Liver (tissue), 9 donors: ENCODE results near the gene PTPRN2. TPM values are rescaled to one million over a fixed set of nuclear protein-coding genes. Genes with fewer than 3 reads are reported as not detected.

Experiments used
- DNase-seq: peaks from one replicate; pipeline ENCODE4 v3.0.0-alpha.2; 2017; ENCODE audit warnings: low spot score
- H3K27ac ChIP-seq, 2 donors: one replicate each; pipeline ENCODE4 v1.7.0; 2013; ENCODE audit warnings: inconsistent platforms in 2 of 2, low read length in 2 of 2, control low read depth in 1 of 2, low read depth in 1 of 2, mild to moderate bottlenecking in 1 of 2
- H3K27me3 ChIP-seq, 4 donors: one replicate each; pipeline versions ENCODE4 v1.6.1 to v1.7.0; 2013; ENCODE audit warnings: low read length in 3 of 4, inconsistent platforms in 1 of 4, mild to moderate bottlenecking in 1 of 4, moderate library complexity in 1 of 4; ENCODE audit not compliant: control insufficient read depth in 4 of 4, insufficient read depth in 4 of 4
- H3K36me3 ChIP-seq, 4 donors: one replicate each; pipeline versions ENCODE4 v1.6.1 to v1.7.0; 2013; ENCODE audit warnings: low read length in 3 of 4, mild to moderate bottlenecking in 3 of 4, low read depth in 1 of 4, moderate library complexity in 1 of 4; ENCODE audit not compliant: control insufficient read depth in 4 of 4, insufficient read depth in 3 of 4
- H3K4me1 ChIP-seq, 4 donors: one replicate each; pipeline versions ENCODE4 v1.6.1 to v1.7.0; 2013; ENCODE audit warnings: low read length in 3 of 4, mild to moderate bottlenecking in 3 of 4, moderate library complexity in 1 of 4; ENCODE audit not compliant: control insufficient read depth in 4 of 4, insufficient read depth in 4 of 4
- H3K4me3 ChIP-seq, 3 donors: one replicate each; pipeline versions ENCODE4 v1.6.1 to v1.7.0; 2013; ENCODE audit warnings: low read length in 3 of 3, control low read depth in 1 of 3, low read depth in 1 of 3, mild to moderate bottlenecking in 1 of 3
- H3K9ac ChIP-seq, 2 donors: one replicate each; pipeline ENCODE4 v1.7.0; 2013; ENCODE audit warnings: low read length in 2 of 2, mild to moderate bottlenecking in 2 of 2, moderate library complexity in 2 of 2, control low read depth in 1 of 2, low read depth in 1 of 2
- H3K9me3 ChIP-seq, 4 donors: one replicate each; pipeline versions ENCODE4 v1.6.1 to v1.7.0; 2013; ENCODE audit warnings: low read length in 3 of 4; ENCODE audit not compliant: control insufficient read depth in 4 of 4
- CTCF ChIP-seq: fragments of 150-350 bp; IDR thresholded peaks from 2 replicates; pipeline ENCODE4 v1.5.1; 2017; ENCODE audit warnings: improper control_type of control experiment, low read depth, low read length; ENCODE audit not compliant: missing input control
- EGR1 ChIP-seq, 2 donors: IDR thresholded peaks; 2 replicates each; pipeline ENCODE4 v1.6.1; 2016 to 2018; ENCODE audit warnings: antibody characterized with exemption in 2 of 2, low read depth in 2 of 2
- FOXA1 ChIP-seq: IDR thresholded peaks from 2 replicates; pipeline ENCODE4 v1.6.1; 2016; ENCODE audit warnings: antibody characterized with exemption
- FOXA2 ChIP-seq: IDR thresholded peaks from 2 replicates; pipeline ENCODE4 v1.6.1; 2016; ENCODE audit warnings: antibody characterized with exemption
- GABPA ChIP-seq, 2 donors: IDR thresholded peaks in 1 of 2; conservative IDR thresholded peaks in 1 of 2; 2 replicates each; pipeline ENCODE4 v1.6.1; 2016; ENCODE audit warnings: antibody characterized with exemption in 2 of 2, mild to moderate bottlenecking in 1 of 2, moderate library complexity in 1 of 2
- HNF4A ChIP-seq, 2 donors: conservative IDR thresholded peaks; 2 replicates each; pipeline ENCODE4 v1.6.1; 2016; ENCODE audit warnings: antibody characterized with exemption in 2 of 2, mild to moderate bottlenecking in 2 of 2
- HNF4G ChIP-seq: IDR thresholded peaks from 2 replicates; pipeline ENCODE4 v1.6.1; 2016; ENCODE audit warnings: antibody characterized with exemption
- JUND ChIP-seq, 2 donors: IDR thresholded peaks; 2 replicates each; pipeline ENCODE4 v1.6.1; 2016; ENCODE audit warnings: antibody characterized with exemption in 2 of 2
- MAX ChIP-seq: IDR thresholded peaks from 2 replicates; pipeline ENCODE4 v1.6.1; 2016; ENCODE audit warnings: antibody characterized with exemption
- NR2F2 ChIP-seq: IDR thresholded peaks from 2 replicates; pipeline ENCODE4 v1.6.1; 2016; ENCODE audit warnings: antibody characterized with exemption
- RAD21 ChIP-seq, 2 donors: IDR thresholded peaks; 2 replicates each; pipeline ENCODE4 v1.6.1; 2016; ENCODE audit warnings: antibody characterized with exemption in 2 of 2, mild to moderate bottlenecking in 2 of 2
- RXRA ChIP-seq, 2 donors: IDR thresholded peaks; 2 replicates each; pipeline ENCODE4 v1.6.1; 2017 to 2018; ENCODE audit warnings: antibody characterized with exemption in 2 of 2, mild to moderate bottlenecking in 1 of 2
- SP1 ChIP-seq: IDR thresholded peaks from 2 replicates; pipeline ENCODE4 v1.6.1; 2018; ENCODE audit warnings: antibody characterized with exemption, mild to moderate bottlenecking
- TAF1 ChIP-seq: conservative IDR thresholded peaks from 2 replicates; pipeline ENCODE4 v1.6.1; 2016; ENCODE audit warnings: antibody characterized with exemption, mild to moderate bottlenecking
- YY1 ChIP-seq: IDR thresholded peaks from 2 replicates; pipeline ENCODE4 v1.6.1; 2016; ENCODE audit warnings: antibody characterized with exemption, mild to moderate bottlenecking
- WGBS: extraction: QIAGEN DNeasy Blood & Tissue Kit; methylation state at CpG from one replicate; pipeline ENCODE4 v1.1.7; 2013; 5-methylcytosine and 5-hydroxymethylcytosine counted together
- polyA plus RNA-seq, 2 donors: library from polyadenylated mRNA; stranded (reverse) in 1 of 2; unstranded in 1 of 2; fragments of 200-250 nt in 1 of 2; fragments of >200 nt in 1 of 2; fragmentation: Nextera tagmentation in 1 of 2; extraction: Ambion mirVana in 1 of 2; gene quantifications; one replicate each; pipeline versions ENCODE4 v1.2.1 to v1.2.3, GENCODE V29; 2013 to 2015
- total RNA-seq, 2 donors: library from RNA; depleted of rRNA; stranded (reverse); fragments of >200 nt; gene quantifications; one replicate each; pipeline ENCODE4 v1.2.3, GENCODE V29; 2014
- TF ChIP-seq, protein P1 (sequence below): IDR thresholded peaks from 2 replicates; pipeline ENCODE4 v1.6.1; 2016; ENCODE audit warnings: antibody characterized with exemption
- TF ChIP-seq, protein P2 (sequence below): IDR thresholded peaks from 2 replicates; pipeline ENCODE4 v1.6.1; 2016; ENCODE audit warnings: antibody characterized with exemption, mild to moderate bottlenecking
- TF ChIP-seq, protein P3 (sequence below): IDR thresholded peaks from 2 replicates; pipeline ENCODE4 v1.6.1; 2016; ENCODE audit warnings: antibody characterized with exemption
- donor health status: healthy.
- donor health status: healthy.
- donor health status: healthy.
- donor health status: healthy.
- donor health status: healthy.

PTPRN2 gene
- total and polyA plus RNA-seq, 4 donors = 0.75 to 1.9 (median 1.1) TPM

GRCh38 chr7:158596309-158596708 lies 8.7 kb upstream of the PTPRN2 start:
- H3K36me3 ChIP-seq = no peaks in the 10 kb centered on the region
- no peak overlapping the region for H3K27ac ChIP-seq
- no peaks in the 10 kb centered on the region for H3K4me1 ChIP-seq
- peaks cover 0 to 9% (median 2%) of the 10 kb centered on the region in 4 donors for H3K9me3 ChIP-seq
- no peak for DNase-seq
- TF ChIP-seq, protein P1, sequence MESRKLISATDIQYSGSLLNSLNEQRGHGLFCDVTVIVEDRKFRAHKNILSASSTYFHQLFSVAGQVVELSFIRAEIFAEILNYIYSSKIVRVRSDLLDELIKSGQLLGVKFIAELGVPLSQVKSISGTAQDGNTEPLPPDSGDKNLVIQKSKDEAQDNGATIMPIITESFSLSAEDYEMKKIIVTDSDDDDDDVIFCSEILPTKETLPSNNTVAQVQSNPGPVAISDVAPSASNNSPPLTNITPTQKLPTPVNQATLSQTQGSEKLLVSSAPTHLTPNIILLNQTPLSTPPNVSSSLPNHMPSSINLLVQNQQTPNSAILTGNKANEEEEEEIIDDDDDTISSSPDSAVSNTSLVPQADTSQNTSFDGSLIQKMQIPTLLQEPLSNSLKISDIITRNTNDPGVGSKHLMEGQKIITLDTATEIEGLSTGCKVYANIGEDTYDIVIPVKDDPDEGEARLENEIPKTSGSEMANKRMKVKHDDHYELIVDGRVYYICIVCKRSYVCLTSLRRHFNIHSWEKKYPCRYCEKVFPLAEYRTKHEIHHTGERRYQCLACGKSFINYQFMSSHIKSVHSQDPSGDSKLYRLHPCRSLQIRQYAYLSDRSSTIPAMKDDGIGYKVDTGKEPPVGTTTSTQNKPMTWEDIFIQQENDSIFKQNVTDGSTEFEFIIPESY = no peak
- no peak for TF ChIP-seq RXRA (IDR thresholded peaks at IDR 0.05)
- 97% methylated on average over 4 of the region's 4 CpGs for WGBS
- H3K27me3 ChIP-seq = no peaks in the 10 kb centered on the region
- H3K9ac ChIP-seq = no peak overlapping the region
- no peak overlapping the region for H3K4me3 ChIP-seq

DNA sequence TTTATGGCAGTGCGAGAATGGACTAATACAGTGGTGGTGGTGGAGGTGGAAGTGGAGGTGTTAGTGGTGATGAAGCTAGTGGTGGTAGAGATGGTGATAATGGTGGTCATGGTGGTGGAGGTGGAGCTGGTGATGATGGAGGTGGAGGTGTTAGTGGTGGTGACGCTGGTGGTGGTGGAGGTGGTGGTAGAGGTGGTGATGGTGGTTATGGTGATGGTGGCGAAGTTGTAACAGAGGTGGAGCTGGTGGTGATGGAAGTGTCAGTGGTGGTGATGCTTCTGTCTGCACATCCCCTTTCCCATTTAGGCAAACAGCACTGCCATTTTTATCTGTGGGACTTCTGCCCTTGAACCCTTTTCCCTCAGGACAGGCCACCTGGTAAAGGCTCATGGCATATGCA lies 7.4 kb upstream of the PTPRN2 start:
- peak; percentile 76 for DNase-seq
- Histone ChIP-seq H3K9me3 (peaks cover 0 to 9% (median 2%) of the 10 kb centered on the region in 4 donors), H3K9ac (no peak overlapping the region), H3K27me3 (no peaks in the 10 kb centered on the region), H3K27ac (no peak overlapping the region), H3K4me1 (no peaks in the 10 kb centered on the region), H3K4me3 (no peak overlapping the region), H3K36me3 (no peaks in the 10 kb centered on the region)
- TF ChIP-seq GABPA (IDR thresholded peaks at IDR 0.05 in 1 of 2, conservative IDR thresholded peaks at IDR 0.05 in 1 of 2) (no peak), MAX (no peak), JUND (IDR thresholded peaks at IDR 0.05) (no peak), CTCF (no peak), FOXA2 (no peak), FOXA1 (no peak), RAD21 (IDR thresholded peaks at IDR 0.05) (no peak), RXRA (IDR thresholded peaks at IDR 0.05) (no peak), SP1 (no peak), HNF4A (conservative IDR thresholded peaks at IDR 0.05) (no peak), YY1 (no peak), HNF4G (no peak), EGR1 (IDR thresholded peaks at IDR 0.05; ENCODE audit: low read depth in 2 of 2) (no peak), NR2F2 (no peak), TAF1 (no peak)
- TF ChIP-seq, protein P1 = no peak
- TF ChIP-seq, protein P2, sequence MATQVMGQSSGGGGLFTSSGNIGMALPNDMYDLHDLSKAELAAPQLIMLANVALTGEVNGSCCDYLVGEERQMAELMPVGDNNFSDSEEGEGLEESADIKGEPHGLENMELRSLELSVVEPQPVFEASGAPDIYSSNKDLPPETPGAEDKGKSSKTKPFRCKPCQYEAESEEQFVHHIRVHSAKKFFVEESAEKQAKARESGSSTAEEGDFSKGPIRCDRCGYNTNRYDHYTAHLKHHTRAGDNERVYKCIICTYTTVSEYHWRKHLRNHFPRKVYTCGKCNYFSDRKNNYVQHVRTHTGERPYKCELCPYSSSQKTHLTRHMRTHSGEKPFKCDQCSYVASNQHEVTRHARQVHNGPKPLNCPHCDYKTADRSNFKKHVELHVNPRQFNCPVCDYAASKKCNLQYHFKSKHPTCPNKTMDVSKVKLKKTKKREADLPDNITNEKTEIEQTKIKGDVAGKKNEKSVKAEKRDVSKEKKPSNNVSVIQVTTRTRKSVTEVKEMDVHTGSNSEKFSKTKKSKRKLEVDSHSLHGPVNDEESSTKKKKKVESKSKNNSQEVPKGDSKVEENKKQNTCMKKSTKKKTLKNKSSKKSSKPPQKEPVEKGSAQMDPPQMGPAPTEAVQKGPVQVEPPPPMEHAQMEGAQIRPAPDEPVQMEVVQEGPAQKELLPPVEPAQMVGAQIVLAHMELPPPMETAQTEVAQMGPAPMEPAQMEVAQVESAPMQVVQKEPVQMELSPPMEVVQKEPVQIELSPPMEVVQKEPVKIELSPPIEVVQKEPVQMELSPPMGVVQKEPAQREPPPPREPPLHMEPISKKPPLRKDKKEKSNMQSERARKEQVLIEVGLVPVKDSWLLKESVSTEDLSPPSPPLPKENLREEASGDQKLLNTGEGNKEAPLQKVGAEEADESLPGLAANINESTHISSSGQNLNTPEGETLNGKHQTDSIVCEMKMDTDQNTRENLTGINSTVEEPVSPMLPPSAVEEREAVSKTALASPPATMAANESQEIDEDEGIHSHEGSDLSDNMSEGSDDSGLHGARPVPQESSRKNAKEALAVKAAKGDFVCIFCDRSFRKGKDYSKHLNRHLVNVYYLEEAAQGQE = no peak
- TF ChIP-seq, protein P3, sequence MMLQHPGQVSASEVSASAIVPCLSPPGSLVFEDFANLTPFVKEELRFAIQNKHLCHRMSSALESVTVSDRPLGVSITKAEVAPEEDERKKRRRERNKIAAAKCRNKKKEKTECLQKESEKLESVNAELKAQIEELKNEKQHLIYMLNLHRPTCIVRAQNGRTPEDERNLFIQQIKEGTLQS = no peak
- 68% methylated on average over 3 of the region's 3 CpGs for WGBS
